ENCODE measurements around the gene USP36.
"Not testable (repeated sequence)": the region's sequence is repeated elsewhere in the genome, so short reads cannot be mapped to it uniquely, and the experiment has no call there.

The USP36 gene

GRCh38 chr17:78840780-78841611 is at the start of gene USP36:
Gene USP36 (minus strand): TSS chr17:78840814. CDS start chr17:78836363, 4,451 bp downstream.
- H3K27me3 ChIP-seq (ENCODE audit: control insufficient read depth, insufficient read depth, low read length) = no peaks in the 10 kb centered on the region
- H3K36me3 ChIP-seq (ENCODE audit: control insufficient read depth, insufficient read depth, low read length) = peaks cover 12% of the 10 kb centered on the region
- peak within 1 kb of the TSS; percentile 95 for H3K27ac ChIP-seq (ENCODE audit: low read depth, low read length)
- H3K4me1 ChIP-seq (ENCODE audit: control insufficient read depth, insufficient read depth, low read length) = peaks cover 13% of the 10 kb centered on the region
- H3K4me3 ChIP-seq (ENCODE audit: low read length) = peak within 1 kb of the TSS; percentile 88
- H3K9ac ChIP-seq (ENCODE audit: low read length) = peak within 1 kb of the TSS; percentile 97

- H3K27ac ChIP-seq (ENCODE audit: low read depth, low read length) = not testable (repeated sequence)
Measured at GRCh38 chr17:78890096-78890495, 49.5 kb upstream of the USP36 start.

DNA sequence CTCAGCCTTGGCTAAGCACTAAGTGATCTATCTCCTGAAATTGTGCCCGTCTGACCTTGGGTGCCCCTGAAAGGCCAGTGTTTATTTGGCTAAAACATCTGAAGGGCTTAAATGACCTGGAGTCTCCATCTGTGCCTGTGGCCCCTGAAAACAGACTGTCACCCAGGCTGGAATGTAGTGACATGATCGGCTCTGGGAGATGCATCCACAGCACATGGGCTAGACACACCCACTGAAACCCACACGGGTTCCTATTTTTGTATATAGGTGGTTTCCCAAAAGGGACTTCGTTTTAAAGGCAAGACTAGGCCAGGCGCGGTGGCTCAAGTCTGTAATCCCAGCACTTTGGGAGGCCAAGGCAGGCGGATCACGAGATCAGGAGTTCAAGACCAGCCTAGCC is 48.9 kb upstream of the USP36 start:
- H3K4me1 ChIP-seq (ENCODE audit: control insufficient read depth, insufficient read depth, low read length) = peaks cover 23% of the 10 kb centered on the region
- H3K27me3 ChIP-seq (ENCODE audit: control insufficient read depth, insufficient read depth, low read length) = no peaks in the 10 kb centered on the region
- no peak overlapping the region for H3K4me3 ChIP-seq (ENCODE audit: low read length)
- no peaks in the 10 kb centered on the region for H3K36me3 ChIP-seq (ENCODE audit: control insufficient read depth, insufficient read depth, low read length)
- no peak overlapping the region for H3K27ac ChIP-seq (ENCODE audit: low read depth, low read length)
- no peak overlapping the region for H3K9ac ChIP-seq (ENCODE audit: low read length)

More at GRCh38 chr17:78890096-78890495, 49.5 kb upstream of the USP36 start:
- H3K27me3 ChIP-seq (ENCODE audit: control insufficient read depth, insufficient read depth, low read length); H3K36me3 ChIP-seq (ENCODE audit: control insufficient read depth, insufficient read depth, low read length); H3K9ac ChIP-seq (ENCODE audit: low read length); H3K4me3 ChIP-seq (ENCODE audit: low read length): not testable (repeated sequence)
- H3K4me1 ChIP-seq (ENCODE audit: control insufficient read depth, insufficient read depth, low read length) = peaks cover 18% of the 10 kb centered on the region

DNA sequence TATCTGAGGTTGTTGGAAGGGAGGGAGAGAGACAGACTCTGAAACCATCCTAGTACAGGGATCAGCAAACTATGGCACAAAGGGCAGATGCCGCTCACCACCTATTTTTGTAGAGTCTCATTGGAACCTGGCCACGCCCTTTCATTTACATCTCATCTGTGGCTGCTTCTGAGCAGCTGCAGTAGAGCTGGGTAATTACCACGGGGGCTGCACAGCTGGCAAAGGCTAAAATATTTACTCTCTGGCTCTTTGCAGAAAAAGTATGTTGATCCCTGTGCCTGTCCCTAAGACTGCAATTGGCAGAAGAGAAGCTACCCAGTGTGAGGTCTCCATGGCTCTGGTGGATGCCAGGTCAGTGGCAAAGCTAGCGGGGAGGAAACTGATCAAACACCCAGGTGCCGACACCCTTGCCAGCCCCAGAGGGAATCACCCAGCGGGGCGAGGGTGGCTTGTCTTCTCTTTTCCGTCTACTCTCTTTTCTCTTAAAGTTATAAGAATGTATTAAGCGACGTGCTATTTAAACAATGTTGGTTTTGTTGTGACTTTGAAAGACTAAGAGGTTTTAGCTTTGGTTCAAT is 48.4 kb upstream of the USP36 start:
- peaks cover 26% of the 10 kb centered on the region for H3K4me1 ChIP-seq (ENCODE audit: control insufficient read depth, insufficient read depth, low read length)
- no peaks in the 10 kb centered on the region for H3K36me3 ChIP-seq (ENCODE audit: control insufficient read depth, insufficient read depth, low read length)
- no peak overlapping the region for H3K4me3 ChIP-seq (ENCODE audit: low read length)
- no peaks in the 10 kb centered on the region for H3K27me3 ChIP-seq (ENCODE audit: control insufficient read depth, insufficient read depth, low read length)
- no peak overlapping the region for H3K9ac ChIP-seq (ENCODE audit: low read length)
- H3K27ac ChIP-seq (ENCODE audit: low read depth, low read length) = no peak overlapping the region

GRCh38 chr17:78886954-78887353 is 46.3 kb upstream of the USP36 start:
- no peaks in the 10 kb centered on the region for H3K36me3 ChIP-seq (ENCODE audit: control insufficient read depth, insufficient read depth, low read length)
- no peak overlapping the region for H3K27ac ChIP-seq (ENCODE audit: low read depth, low read length)
- H3K9ac ChIP-seq (ENCODE audit: low read length) = no peak overlapping the region
- H3K27me3 ChIP-seq (ENCODE audit: control insufficient read depth, insufficient read depth, low read length) = no peaks in the 10 kb centered on the region
- H3K4me3 ChIP-seq (ENCODE audit: low read length) = no peak overlapping the region
- peaks cover 32% of the 10 kb centered on the region for H3K4me1 ChIP-seq (ENCODE audit: control insufficient read depth, insufficient read depth, low read length)

DNA sequence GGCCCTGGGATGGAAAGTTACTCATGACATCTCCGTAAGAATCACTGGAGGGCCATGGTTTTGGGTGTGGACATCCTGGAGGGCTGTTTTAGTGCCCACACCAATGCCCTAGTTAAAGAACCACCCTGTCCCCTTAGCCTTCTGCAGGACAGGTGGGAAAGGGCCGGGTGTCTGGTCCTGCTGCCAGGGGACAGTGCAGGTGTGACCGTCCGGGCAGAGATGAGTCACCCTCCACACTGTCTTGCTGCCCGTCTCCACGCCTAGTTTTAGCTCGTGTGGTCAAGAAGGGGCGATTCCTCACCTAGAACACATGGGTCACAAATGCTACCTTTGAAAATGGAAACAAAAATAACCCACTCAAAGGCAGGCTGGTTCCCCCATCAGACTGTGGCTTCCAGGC is 45.3 kb upstream of the USP36 start:
- no peaks in the 10 kb centered on the region for H3K27me3 ChIP-seq (ENCODE audit: control insufficient read depth, insufficient read depth, low read length)
- no peaks in the 10 kb centered on the region for H3K36me3 ChIP-seq (ENCODE audit: control insufficient read depth, insufficient read depth, low read length)
- H3K4me1 ChIP-seq (ENCODE audit: control insufficient read depth, insufficient read depth, low read length) = peaks cover 32% of the 10 kb centered on the region
- H3K27ac ChIP-seq (ENCODE audit: low read depth, low read length) = no peak overlapping the region
- H3K4me3 ChIP-seq (ENCODE audit: low read length) = no peak overlapping the region
- H3K9ac ChIP-seq (ENCODE audit: low read length) = no peak overlapping the region

- peaks cover 33% of the 10 kb centered on the region for H3K4me1 ChIP-seq (ENCODE audit: control insufficient read depth, insufficient read depth, low read length)
- peak overlapping the region; percentile 66 for H3K27ac ChIP-seq (ENCODE audit: low read depth, low read length)
- H3K4me3 ChIP-seq (ENCODE audit: low read length) = peak overlapping the region; percentile 17
- no peak overlapping the region for H3K9ac ChIP-seq (ENCODE audit: low read length)
- H3K36me3 ChIP-seq (ENCODE audit: control insufficient read depth, insufficient read depth, low read length) = no peaks in the 10 kb centered on the region
- no peaks in the 10 kb centered on the region for H3K27me3 ChIP-seq (ENCODE audit: control insufficient read depth, insufficient read depth, low read length)
Measured at GRCh38 chr17:78884876-78885667, 44.5 kb upstream of the USP36 start.

GRCh38 chr17:78884148-78884825 is 43.7 kb upstream of the USP36 start:
- Histone ChIP-seq H3K27me3 (ENCODE audit: control insufficient read depth, insufficient read depth, low read length) (no peaks in the 10 kb centered on the region), H3K36me3 (ENCODE audit: control insufficient read depth, insufficient read depth, low read length) (no peaks in the 10 kb centered on the region), H3K4me3 (ENCODE audit: low read length) (peak overlapping the region; percentile 17), H3K27ac (ENCODE audit: low read depth, low read length) (peak overlapping the region; percentile 66), H3K9ac (ENCODE audit: low read length) (no peak overlapping the region), H3K4me1 (ENCODE audit: control insufficient read depth, insufficient read depth, low read length) (peaks cover 39% of the 10 kb centered on the region)

DNA sequence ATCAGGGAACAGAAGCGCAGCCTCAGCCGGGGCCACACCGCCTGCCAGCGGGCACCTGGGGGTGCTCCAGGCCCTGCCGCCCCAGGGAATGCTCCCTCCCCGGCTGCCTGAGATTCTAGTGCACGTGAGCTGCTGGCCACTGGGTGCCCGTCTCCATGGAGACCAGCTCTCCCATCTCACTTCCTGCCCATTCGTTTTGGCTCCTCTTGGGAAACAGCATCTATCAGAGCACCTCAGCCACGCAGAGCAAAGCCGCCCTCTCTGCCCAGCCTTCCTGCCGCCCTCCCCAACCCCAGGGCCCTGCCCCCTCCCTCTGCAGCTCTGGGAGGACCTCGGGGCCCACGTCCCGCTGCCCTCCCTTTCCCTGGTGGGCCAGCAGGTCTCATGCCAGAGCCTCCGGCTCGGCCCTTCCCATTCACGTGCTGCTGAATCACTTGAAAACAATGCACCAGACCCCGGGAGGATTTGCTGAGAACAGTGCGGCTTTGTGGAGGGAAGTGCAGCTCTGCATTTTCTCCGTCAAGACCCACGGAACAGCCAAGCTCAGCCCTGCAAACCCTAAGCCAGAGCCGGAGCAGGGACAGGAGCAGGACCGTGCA is 43.0 kb upstream of the USP36 start:
- H3K4me1 ChIP-seq (ENCODE audit: control insufficient read depth, insufficient read depth, low read length) = peaks cover 43% of the 10 kb centered on the region

DNA sequence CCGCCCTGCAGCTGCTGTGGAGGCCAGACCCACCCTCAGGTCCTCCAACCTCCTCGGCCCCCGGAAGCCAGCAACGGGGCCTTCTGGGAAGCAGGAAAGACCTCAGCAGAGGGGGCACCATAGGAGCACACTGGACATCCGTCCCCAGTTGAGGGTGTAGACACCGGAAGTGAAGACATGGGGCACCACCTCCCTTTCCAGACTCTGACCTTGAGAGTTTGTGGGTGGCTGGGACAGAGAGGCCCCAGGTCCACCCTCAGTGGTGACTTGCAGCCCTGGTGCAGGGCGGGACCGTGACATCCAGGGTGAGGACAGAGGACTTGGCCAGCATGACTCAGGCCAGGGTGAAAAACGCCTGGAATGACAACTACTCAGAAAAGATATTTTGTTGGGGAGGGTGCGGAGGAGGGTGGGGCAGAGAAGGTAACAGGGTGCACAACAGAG is 42.5 kb upstream of the USP36 start:
- Histone ChIP-seq H3K27me3 (ENCODE audit: control insufficient read depth, insufficient read depth, low read length) (no peaks in the 10 kb centered on the region), H3K27ac (ENCODE audit: low read depth, low read length) (peak overlapping the region; percentile 66), H3K36me3 (ENCODE audit: control insufficient read depth, insufficient read depth, low read length) (no peaks in the 10 kb centered on the region), H3K4me1 (ENCODE audit: control insufficient read depth, insufficient read depth, low read length) (peaks cover 43% of the 10 kb centered on the region), H3K4me3 (ENCODE audit: low read length) (no peak overlapping the region), H3K9ac (ENCODE audit: low read length) (no peak overlapping the region)

More for the DNA sequence above, 43.0 kb upstream of the USP36 start:
- Histone ChIP-seq H3K4me3 (ENCODE audit: low read length) (peak overlapping the region; percentile 40), H3K9ac (ENCODE audit: low read length) (no peak overlapping the region), H3K27ac (ENCODE audit: low read depth, low read length) (peak overlapping the region; percentile 66), H3K36me3 (ENCODE audit: control insufficient read depth, insufficient read depth, low read length) (no peaks in the 10 kb centered on the region), H3K27me3 (ENCODE audit: control insufficient read depth, insufficient read depth, low read length) (no peaks in the 10 kb centered on the region)

- Histone ChIP-seq H3K27ac (ENCODE audit: low read depth, low read length) (peak overlapping the region; percentile 66), H3K4me3 (ENCODE audit: low read length) (no peak overlapping the region)
Measured at GRCh38 chr17:78882540-78883088, 42.0 kb upstream of the USP36 start.

More at GRCh38 chr17:78882540-78883088, 42.0 kb upstream of the USP36 start:
- H3K36me3 ChIP-seq (ENCODE audit: control insufficient read depth, insufficient read depth, low read length) = no peaks in the 10 kb centered on the region
- no peaks in the 10 kb centered on the region for H3K27me3 ChIP-seq (ENCODE audit: control insufficient read depth, insufficient read depth, low read length)
- H3K4me1 ChIP-seq (ENCODE audit: control insufficient read depth, insufficient read depth, low read length) = peaks cover 43% of the 10 kb centered on the region
- H3K9ac ChIP-seq (ENCODE audit: low read length) = no peak overlapping the region
